Neuron (in vitro differentiated cells): ENCODE results near the gene ARHGEF17.

Experiments
- H2AFZ ChIP-seq: one replicate; pipeline ENCODE4 v1.6.1; 2013; ENCODE audit warnings: low read depth, mild to moderate bottlenecking, inconsistent platforms, low read length, moderate library complexity
- H3K27me3 ChIP-seq: one replicate; pipeline ENCODE4 v1.6.1; 2013; ENCODE audit warnings: low read length; ENCODE audit not compliant: insufficient read depth
- H3K36me3 ChIP-seq: one replicate; pipeline ENCODE4 v1.6.1; 2013; ENCODE audit warnings: low read length; ENCODE audit not compliant: insufficient read depth
- H3K4me1 ChIP-seq: one replicate; pipeline ENCODE4 v1.6.1; 2013; ENCODE audit warnings: low read length; ENCODE audit not compliant: insufficient read depth
- H3K4me3 ChIP-seq: 2 replicates; pipeline ENCODE4 v1.5.1; 2013; ENCODE audit warnings: mild to moderate bottlenecking, low read length, moderate library complexity
- H3K9me3 ChIP-seq: one replicate; pipeline ENCODE4 v1.6.1; 2013; ENCODE audit warnings: low read length

Gene ARHGEF17

GRCh38 chr11:73376160-73376802, 68.2 kb downstream of the ARHGEF17 start, which contains the start of gene RELT:
RELT (plus strand) TSS chr11:73376399; CDS start chr11:73389137, 12,738 bp downstream.
- Histone ChIP-seq H3K4me1 (peaks cover 9% of the 10 kb centered on the region), H3K9me3 (no peaks in the 10 kb centered on the region), H2AFZ (peak within 1 kb of the TSS; percentile 56), H3K36me3 (no peaks in the 10 kb centered on the region), H3K4me3 (peak within 1 kb of the TSS; percentile 58), H3K27me3 (no peaks in the 10 kb centered on the region)

DNA sequence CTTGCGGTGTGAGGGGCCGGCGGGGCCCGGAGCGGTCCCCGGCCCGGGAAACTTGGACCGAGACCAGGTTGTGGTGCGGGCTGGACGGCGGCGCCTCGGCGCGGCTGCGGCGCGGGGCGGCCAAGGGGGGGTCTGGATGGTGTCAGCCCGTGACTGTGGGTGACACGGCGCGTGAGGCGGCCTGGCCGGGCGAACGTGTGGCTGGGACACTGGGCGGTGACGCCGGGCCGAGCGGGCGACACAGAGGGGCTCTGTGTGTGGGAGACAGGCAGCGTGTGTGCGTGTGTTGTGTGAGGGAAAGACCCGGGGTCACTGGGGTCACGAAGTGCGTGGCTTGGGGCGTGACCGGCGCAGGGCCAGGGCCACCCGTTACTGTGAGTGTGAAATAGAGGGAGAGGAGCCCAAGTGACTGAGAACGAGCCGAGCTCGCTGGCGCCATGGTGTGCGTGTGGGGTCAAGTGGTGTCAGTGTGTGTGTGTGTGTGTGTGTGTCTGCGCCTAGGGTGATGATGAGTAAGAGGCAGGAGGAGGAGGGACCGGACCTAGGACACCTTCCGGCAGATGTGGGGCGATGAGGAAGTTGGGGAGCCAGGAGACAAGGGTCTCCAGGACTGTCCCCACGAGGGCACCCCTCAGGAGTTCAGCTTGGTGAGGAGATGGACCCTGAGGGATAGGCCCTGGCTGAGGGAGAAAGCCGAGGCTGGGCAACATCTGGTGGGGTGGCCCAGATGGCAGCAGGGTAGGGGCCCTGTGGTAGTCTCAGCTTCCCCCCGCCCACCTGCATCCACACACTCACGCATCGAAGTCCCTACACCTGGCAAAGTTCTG, 68.9 kb downstream of the ARHGEF17 start:
- Histone ChIP-seq H3K27me3 (no peaks in the 10 kb centered on the region), H2AFZ (peak overlapping the region; percentile 50), H3K36me3 (no peaks in the 10 kb centered on the region), H3K9me3 (no peaks in the 10 kb centered on the region), H3K4me1 (peaks cover 9% of the 10 kb centered on the region), H3K4me3 (peak overlapping the region; percentile 58)

GRCh38 chr11:73379189-73379880, 71.3 kb downstream of the ARHGEF17 start:
- H2AFZ ChIP-seq: no peak overlapping the region
- H3K36me3 ChIP-seq: no peaks in the 10 kb centered on the region
- no peaks in the 10 kb centered on the region for H3K27me3 ChIP-seq
- peaks cover 24% of the 10 kb centered on the region for H3K4me1 ChIP-seq
- no peaks in the 10 kb centered on the region for H3K9me3 ChIP-seq
- no peak overlapping the region for H3K4me3 ChIP-seq

DNA sequence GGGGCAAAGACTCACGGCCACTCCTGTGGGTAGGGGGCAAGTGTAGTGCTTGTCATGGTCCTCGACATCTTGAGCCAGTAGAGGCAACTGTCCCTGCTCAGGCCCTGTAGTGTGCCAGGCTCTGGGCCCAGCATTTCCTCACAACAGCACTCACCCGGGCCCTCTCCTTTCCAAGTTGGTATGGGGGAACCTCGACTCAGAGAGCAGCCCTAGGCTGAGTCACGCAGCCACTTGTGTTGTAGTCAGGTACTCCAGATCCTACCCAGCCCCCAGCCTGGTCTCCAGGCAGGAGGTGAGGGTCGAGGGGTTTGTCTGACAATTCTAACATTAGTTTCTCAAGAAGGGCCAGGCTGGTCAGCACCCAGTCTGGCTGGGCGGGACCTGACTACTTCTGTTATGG, 72.3 kb downstream of the ARHGEF17 start:
- Histone ChIP-seq H3K27me3 (no peaks in the 10 kb centered on the region), H3K9me3 (no peaks in the 10 kb centered on the region), H3K4me3 (no peak overlapping the region), H2AFZ (no peak overlapping the region), H3K4me1 (peaks cover 24% of the 10 kb centered on the region), H3K36me3 (no peaks in the 10 kb centered on the region)

DNA sequence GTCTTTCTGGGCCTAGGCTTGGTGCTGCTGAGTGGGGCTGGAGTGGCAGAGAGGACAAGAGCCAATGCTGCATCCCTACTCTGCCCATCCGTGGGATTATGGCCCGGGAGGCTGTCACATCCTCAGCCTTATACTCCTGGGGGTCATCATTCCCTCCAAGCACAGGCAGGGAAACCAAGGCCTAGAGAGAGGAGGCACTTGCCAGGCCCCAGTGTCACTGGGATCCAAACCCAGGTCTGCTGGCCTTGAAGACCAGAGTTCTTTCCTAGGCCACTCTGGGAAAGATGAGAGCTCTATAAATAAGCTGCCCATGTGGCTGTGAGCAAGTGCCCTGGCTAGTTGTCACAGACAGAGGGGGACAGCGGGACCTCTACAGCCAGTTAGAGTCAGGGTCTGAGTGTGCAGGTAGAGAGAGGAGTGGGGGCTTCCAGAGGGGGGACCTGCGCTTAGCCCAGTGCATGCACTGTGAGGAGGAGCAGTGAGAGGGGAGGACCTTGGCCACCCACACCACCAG, 72.9 kb downstream of the ARHGEF17 start:
- H3K4me1 ChIP-seq: peaks cover 25% of the 10 kb centered on the region
- no peaks in the 10 kb centered on the region for H3K27me3 ChIP-seq
- no peaks in the 10 kb centered on the region for H3K36me3 ChIP-seq
- H3K4me3 ChIP-seq: no peak overlapping the region
- no peaks in the 10 kb centered on the region for H3K9me3 ChIP-seq
- no peak overlapping the region for H2AFZ ChIP-seq

- Histone ChIP-seq H3K4me1 (peaks cover 28% of the 10 kb centered on the region), H3K27me3 (no peaks in the 10 kb centered on the region), H3K9me3 (no peaks in the 10 kb centered on the region), H3K4me3 (no peak overlapping the region), H3K36me3 (no peaks in the 10 kb centered on the region), H2AFZ (no peak overlapping the region)
Measured at GRCh38 chr11:73381589-73381988, 73.5 kb downstream of the ARHGEF17 start.

DNA sequence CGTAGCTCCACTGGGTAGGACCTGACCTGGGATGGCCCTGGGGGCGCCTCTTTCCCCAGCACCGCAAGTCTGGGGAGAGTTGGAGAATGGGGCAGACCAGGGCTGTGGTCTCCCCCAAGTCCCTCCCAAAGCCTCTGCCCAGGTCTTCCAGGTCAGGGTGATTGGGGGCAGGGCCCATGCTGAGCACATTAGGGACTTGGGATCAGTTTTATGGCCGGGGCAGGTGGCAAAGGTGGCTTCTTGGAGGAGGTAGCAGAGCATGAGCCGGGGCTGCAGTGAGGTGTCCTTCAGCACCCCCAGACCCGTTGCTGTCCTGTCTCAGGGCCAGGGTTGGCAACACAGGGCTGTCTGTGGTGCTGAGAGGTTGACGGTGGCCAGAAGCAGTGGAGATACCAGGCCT, 74.1 kb downstream of the ARHGEF17 start:
- no peaks in the 10 kb centered on the region for H3K36me3 ChIP-seq
- H3K4me3 ChIP-seq: no peak overlapping the region
- H2AFZ ChIP-seq: no peak overlapping the region
- H3K9me3 ChIP-seq: no peaks in the 10 kb centered on the region
- H3K4me1 ChIP-seq: peaks cover 26% of the 10 kb centered on the region
- H3K27me3 ChIP-seq: no peaks in the 10 kb centered on the region

DNA sequence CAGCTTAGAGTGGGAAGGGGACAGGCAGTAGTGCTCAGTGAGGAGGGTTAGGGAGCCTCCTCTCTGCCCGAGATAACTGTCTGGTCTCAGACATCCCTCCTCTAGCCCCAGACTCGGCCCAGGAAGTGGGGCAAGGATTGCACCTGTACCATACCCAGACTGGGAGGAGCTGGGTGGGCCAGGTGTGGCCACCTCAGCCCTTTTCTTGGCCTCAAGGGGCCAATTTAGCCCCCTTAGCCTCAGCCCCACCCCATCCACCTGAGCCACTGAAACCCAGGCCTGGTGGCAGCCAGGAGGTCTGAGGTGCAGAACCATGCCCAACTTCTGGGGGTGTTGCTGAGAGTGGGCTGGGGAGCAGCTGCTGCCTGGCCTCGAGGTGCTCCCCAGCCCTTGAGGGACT, 74.7 kb downstream of the ARHGEF17 start:
- Histone ChIP-seq H3K36me3 (no peaks in the 10 kb centered on the region), H3K9me3 (no peaks in the 10 kb centered on the region), H3K4me3 (no peak overlapping the region), H3K4me1 (peaks cover 20% of the 10 kb centered on the region), H3K27me3 (no peaks in the 10 kb centered on the region), H2AFZ (no peak overlapping the region)

- H3K4me3 ChIP-seq: no peak overlapping the region
- no peak overlapping the region for H2AFZ ChIP-seq
- no peaks in the 10 kb centered on the region for H3K27me3 ChIP-seq
- H3K4me1 ChIP-seq: peaks cover 19% of the 10 kb centered on the region
- H3K36me3 ChIP-seq: no peaks in the 10 kb centered on the region
- no peaks in the 10 kb centered on the region for H3K9me3 ChIP-seq
Measured at GRCh38 chr11:73383249-73384124, 75.4 kb downstream of the ARHGEF17 start.

DNA sequence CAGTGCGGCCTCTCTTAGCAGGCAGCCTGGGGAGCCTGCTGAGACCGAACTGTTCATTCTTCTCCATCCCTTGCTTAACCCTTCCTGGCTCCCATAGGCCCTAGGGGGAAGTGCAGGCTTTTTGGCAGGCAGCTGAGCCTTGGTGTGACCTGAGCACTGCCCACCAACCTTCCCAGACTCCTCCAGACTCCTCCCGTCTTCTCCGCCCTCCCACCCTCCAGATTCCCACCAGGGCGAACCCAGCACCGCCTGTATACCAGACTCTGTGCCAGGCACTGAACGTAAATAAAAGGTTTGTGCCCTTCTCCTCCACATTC, 76.0 kb downstream of the ARHGEF17 start:
- Histone ChIP-seq H3K9me3 (no peaks in the 10 kb centered on the region), H2AFZ (no peak overlapping the region), H3K36me3 (no peaks in the 10 kb centered on the region), H3K4me1 (peaks cover 19% of the 10 kb centered on the region), H3K4me3 (no peak overlapping the region), H3K27me3 (no peaks in the 10 kb centered on the region)

DNA sequence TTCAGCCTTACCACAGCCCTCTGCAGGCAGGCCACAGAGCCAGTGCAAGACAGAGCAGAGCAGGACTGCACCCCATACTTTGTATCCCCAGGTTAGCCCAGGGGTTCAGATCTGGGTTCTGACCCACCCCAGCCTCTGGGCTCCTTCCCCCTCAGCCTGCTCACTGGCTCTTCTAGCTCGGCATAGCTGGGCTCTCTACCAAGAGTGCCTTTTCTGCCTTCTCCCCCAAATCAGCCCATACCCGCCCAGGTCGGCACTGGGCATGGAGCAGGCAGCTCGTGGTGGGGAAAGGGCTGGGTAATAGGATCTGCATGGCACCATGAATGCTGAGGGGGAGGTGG, 76.4 kb downstream of the ARHGEF17 start:
- no peaks in the 10 kb centered on the region for H3K36me3 ChIP-seq
- H3K4me3 ChIP-seq: no peak overlapping the region
- no peaks in the 10 kb centered on the region for H3K9me3 ChIP-seq
- no peaks in the 10 kb centered on the region for H3K27me3 ChIP-seq
- H3K4me1 ChIP-seq: peaks cover 19% of the 10 kb centered on the region
- no peak overlapping the region for H2AFZ ChIP-seq

DNA sequence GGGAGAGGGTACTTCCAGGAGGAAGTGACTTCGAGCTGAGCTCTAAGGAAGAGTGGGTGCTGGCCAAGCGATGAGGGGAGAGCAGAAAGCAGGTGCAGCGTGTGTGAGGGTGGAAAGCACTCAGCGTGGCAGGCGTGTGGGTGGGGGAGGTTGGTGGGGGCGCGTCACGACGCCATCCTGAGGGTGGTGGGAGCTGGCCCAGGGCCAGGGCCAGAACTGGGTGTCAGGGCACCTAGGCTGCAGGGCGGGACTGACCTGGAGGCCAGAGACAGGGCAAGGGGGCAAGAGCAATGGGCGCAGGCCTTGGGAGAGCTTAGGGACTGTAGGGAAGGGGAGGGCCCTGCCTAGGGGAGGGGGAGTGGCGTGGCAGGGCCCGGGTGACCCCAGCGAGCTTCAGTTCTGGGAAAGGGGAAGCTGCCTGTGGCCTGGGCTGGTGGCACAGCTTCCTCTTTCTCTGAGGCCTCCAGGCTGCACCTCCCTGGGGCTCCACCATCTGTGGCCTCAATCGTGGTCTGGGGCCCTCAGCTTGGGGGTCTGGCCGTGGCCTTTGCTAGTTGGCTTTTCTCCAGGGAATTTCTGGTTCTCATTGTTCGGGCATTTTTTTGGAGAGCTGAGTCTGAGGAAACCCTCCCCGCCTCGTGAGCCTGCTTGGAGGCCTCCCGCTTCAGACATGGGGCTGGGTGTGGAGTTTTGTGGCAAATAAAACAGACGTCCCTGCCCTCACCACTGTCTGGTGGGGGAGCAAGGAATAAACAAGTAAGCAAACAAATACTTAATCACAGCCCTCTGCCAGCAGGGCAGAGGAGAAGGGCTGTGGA, 77.0 kb downstream of the ARHGEF17 start:
- H2AFZ ChIP-seq: no peak overlapping the region
- H3K4me1 ChIP-seq: peaks cover 19% of the 10 kb centered on the region
- H3K4me3 ChIP-seq: no peak overlapping the region

More for the DNA sequence above, 77.0 kb downstream of the ARHGEF17 start:
- H3K36me3 ChIP-seq: no peaks in the 10 kb centered on the region
- no peaks in the 10 kb centered on the region for H3K27me3 ChIP-seq
- H3K9me3 ChIP-seq: no peaks in the 10 kb centered on the region
